ENCODE measurements around the gene CXCL3.

GRCh38 chr4:74055498-74055897, 17.0 kb upstream of the CXCL3 start:
- TF ChIP-seq ZNF77 (CRISPR knock-in tag; IDR thresholded peaks at IDR 0.05) (no peak), SREBF2 (CRISPR knock-in tag; IDR thresholded peaks at IDR 0.05) (no peak), KDM1A (IDR thresholded peaks at IDR 0.05) (no peak), ETV6 (IDR thresholded peaks at IDR 0.05; ENCODE audit: borderline replicate concordance in 1 of 2, low read depth in 2 of 2, low read length in 1 of 2) (no peak), ETV6 (CRISPR knock-in tag; IDR thresholded peaks at IDR 0.05; ENCODE audit: borderline replicate concordance) (no peak), ATF4 (CRISPR knock-in tag; IDR thresholded peaks at IDR 0.05) (no peak), CHD2 (IDR thresholded peaks at IDR 0.05; ENCODE audit: low read depth, low read length) (no peak), CCNT2 (IDR thresholded peaks at IDR 0.05; ENCODE audit: borderline replicate concordance, extremely low read depth, insufficient read length, low read depth, low read length) (no peak), POLR2AphosphoS5 (IDR thresholded peaks at IDR 0.05; ENCODE audit: control insufficient read depth, insufficient read depth, low read depth, low read length) (no peak), CREB5 (CRISPR knock-in tag; IDR thresholded peaks at IDR 0.05) (no peak), CTCF (IDR thresholded peaks at IDR 0.05 in 2 of 3, conservative IDR thresholded peaks at IDR 0.05 in 1 of 3; ENCODE audit: insufficient read depth in 2 of 3, low read depth in 1 of 3, low read length in 3 of 3) (no peak), UBTF (IDR thresholded peaks at IDR 0.05; ENCODE audit: borderline replicate concordance in 1 of 2, low read depth in 2 of 2, low read length in 2 of 2) (no peak), MYC (IDR thresholded peaks at IDR 0.05; ENCODE audit: low read depth, low read length) (no peak), MYC (CRISPR knock-in tag; IDR thresholded peaks at IDR 0.05; ENCODE audit: borderline replicate concordance, low read depth) (no peak)

All from K562 (cell line).